ENCODE data around the gene LTO1. TPM values are rescaled to one million over a fixed set of nuclear protein-coding genes. Genes with fewer than 3 reads are reported as not detected.

Gene LTO1
- 11.6 TPM for total RNA-seq

- DNase-seq = peak; percentile 93
These were observed at the start of gene LTO1 for GRCh38 chr11:69674886-69675714. LTO1 (minus strand) TSS chr11:69675353; CDS start chr11:69675239, 114 bp downstream.

- no peak for DNase-seq
These were observed 46.6 kb upstream of the LTO1 start for GRCh38 chr11:69721745-69722144.

GRCh38 chr11:69721106-69721505, 46.0 kb upstream of the LTO1 start:
- no peak for DNase-seq

GRCh38 chr11:69718912-69719311, 43.8 kb upstream of the LTO1 start:
- no peak for DNase-seq

GRCh38 chr11:69718147-69718546, 43.0 kb upstream of the LTO1 start:
- DNase-seq = peak; percentile 24

- no peak for DNase-seq
These were observed 42.0 kb upstream of the LTO1 start for GRCh38 chr11:69716891-69717747.

GRCh38 chr11:69716099-69716498, 40.9 kb upstream of the LTO1 start:
- DNase-seq = no peak

GRCh38 chr11:69715446-69715845, 40.3 kb upstream of the LTO1 start:
- no peak for DNase-seq

- no peak for DNase-seq
These were observed 37.0 kb upstream of the LTO1 start for GRCh38 chr11:69711822-69712801.

GRCh38 chr11:69708736-69709401, 33.7 kb upstream of the LTO1 start:
- DNase-seq = no peak

GRCh38 chr11:69707176-69707575, 32.0 kb upstream of the LTO1 start:
- DNase-seq = no peak

GRCh38 chr11:69705901-69706787, 31.0 kb upstream of the LTO1 start:
- no peak for DNase-seq

- no peak for DNase-seq
These were observed 30.2 kb upstream of the LTO1 start for GRCh38 chr11:69705351-69705811.

GRCh38 chr11:69704508-69705253, 29.5 kb upstream of the LTO1 start:
- DNase-seq = no peak

GRCh38 chr11:69703768-69704507, 28.8 kb upstream of the LTO1 start, which contains the start of gene FGF19:
FGF19 (minus strand) TSS chr11:69704022; CDS start chr11:69703876, 146 bp downstream.
- no peak for DNase-seq

GRCh38 chr11:69703453-69703767, 28.3 kb upstream of the LTO1 start:
- no peak for DNase-seq

GRCh38 chr11:69702769-69703452, 27.8 kb upstream of the LTO1 start:
- DNase-seq = no peak

- DNase-seq = no peak
These were observed 27.1 kb upstream of the LTO1 start for GRCh38 chr11:69702239-69702691.

Measured in skin of body (tissue), 2 donors.